MM.1S (cell line): ENCODE results near the gene ADRA2A.

Experiments
- CTCF ChIP-seq: fragments of 300-600 bp; sonication (generic); IDR thresholded peaks from 2 replicates; pipeline ENCODE4 v1.5.1; 2016; ENCODE audit warnings: antibody characterized with exemption, low read length, mixed read lengths
- EZH2 ChIP-seq: fragments of 300-600 bp; sonication (generic); optimal IDR thresholded peaks from 2 replicates; pipeline ENCODE3; 2017; ENCODE audit warnings: low read depth, mild to moderate bottlenecking, antibody characterized with exemption, low read length, mixed read lengths
- EZH2phosphoT487 ChIP-seq: fragments of 300-600 bp; sonication (generic); IDR thresholded peaks from 2 replicates; pipeline ENCODE4 v1.6.1; 2018; ENCODE audit warnings: antibody characterized with exemption, low read length

- TF ChIP-seq EZH2, result no peak
- no peak for TF ChIP-seq CTCF
- TF ChIP-seq EZH2phosphoT487, result no peak
Measured at GRCh38 chr10:111112333-111112732, 35.5 kb downstream of the ADRA2A start.
